ENCODE measurements around the gene CNTN2. TPM values are rescaled to one million over a fixed set of nuclear protein-coding genes. Genes with fewer than 3 reads are reported as not detected.

The CNTN2 gene
- total RNA-seq, 1 donor, result not detected

- no peak overlapping the region for H3K4me3 ChIP-seq (ENCODE audit: low read depth, low read length)
- no peak for TF ChIP-seq CTCF (IDR thresholded peaks at IDR 0.05; ENCODE audit: insufficient read depth, low read depth, low read length)
- no peak for DNase-seq (ENCODE audit: low read depth)
These were observed 39.5 kb upstream of the CNTN2 start for GRCh38 chr1:205003358-205004131.

- no peak overlapping the region for H3K4me3 ChIP-seq (ENCODE audit: low read depth, low read length)
- DNase-seq (ENCODE audit: low read depth), result no peak
- no peak for TF ChIP-seq CTCF (IDR thresholded peaks at IDR 0.05; ENCODE audit: insufficient read depth, low read depth, low read length)
These were observed 38.7 kb upstream of the CNTN2 start for GRCh38 chr1:205004351-205004750.

GRCh38 chr1:205008896-205009295 is 34.1 kb upstream of the CNTN2 start:
- no peak for DNase-seq (ENCODE audit: low read depth)
- H3K4me3 ChIP-seq (ENCODE audit: low read depth, low read length), result no peak overlapping the region
- no peak for TF ChIP-seq CTCF (IDR thresholded peaks at IDR 0.05; ENCODE audit: insufficient read depth, low read depth, low read length)

GRCh38 chr1:205009670-205010069 is 33.3 kb upstream of the CNTN2 start:
- TF ChIP-seq CTCF (IDR thresholded peaks at IDR 0.05; ENCODE audit: insufficient read depth, low read depth, low read length), result no peak
- no peak for DNase-seq (ENCODE audit: low read depth)
- H3K4me3 ChIP-seq (ENCODE audit: low read depth, low read length), result no peak overlapping the region

- no peak for TF ChIP-seq CTCF (IDR thresholded peaks at IDR 0.05; ENCODE audit: insufficient read depth, low read depth, low read length)
- DNase-seq (ENCODE audit: low read depth), result no peak
- H3K4me3 ChIP-seq (ENCODE audit: low read depth, low read length), result no peak overlapping the region
These were observed 30.4 kb upstream of the CNTN2 start for GRCh38 chr1:205012391-205013140.

GRCh38 chr1:205013683-205014367 is 29.2 kb upstream of the CNTN2 start:
- H3K4me3 ChIP-seq (ENCODE audit: low read depth, low read length), result no peak overlapping the region
- TF ChIP-seq CTCF (IDR thresholded peaks at IDR 0.05; ENCODE audit: insufficient read depth, low read depth, low read length), result no peak
- DNase-seq (ENCODE audit: low read depth), result no peak

Data from fibroblast of villous mesenchyme (primary cell).